NOMO-1 treated with DMSO at 0.1 percent for 48 hours (cell line): ENCODE data around the gene ENTPD8.
"Not testable (repeated sequence)": the region's sequence is repeated elsewhere in the genome, so short reads cannot be mapped to it uniquely, and the experiment has no call there.

Experiments used
- DNase-seq: peaks from one replicate; lab custom pipeline; 2025; ENCODE audit not compliant: unreplicated experiment; lab: John Stamatoyannopoulos, UW

The ENTPD8 gene

GRCh38 chr9:137477778-137478612 is 36.8 kb upstream of the ENTPD8 start:
- DNase-seq, result no peak

DNA sequence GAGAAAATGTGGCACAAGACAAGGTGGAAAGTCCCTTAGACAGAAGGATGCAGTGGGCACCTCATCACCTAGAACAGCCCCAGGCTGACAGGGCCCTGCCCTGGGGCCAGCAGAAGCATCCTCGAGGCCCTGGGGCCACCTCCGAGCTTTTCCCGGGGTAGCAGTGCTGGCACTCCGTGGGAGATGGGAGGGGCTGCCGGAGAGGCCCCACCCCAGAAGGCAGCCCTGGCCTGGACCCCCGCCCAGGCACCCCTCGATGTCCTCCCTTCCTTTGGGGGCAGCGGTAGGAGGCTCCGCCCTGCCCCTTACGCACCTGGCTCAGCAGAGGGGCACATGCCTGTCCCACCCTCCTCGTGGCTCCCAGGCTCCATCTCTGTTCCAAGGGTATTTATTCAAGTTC is 35.7 kb upstream of the ENTPD8 start:
- DNase-seq, result no peak

DNA sequence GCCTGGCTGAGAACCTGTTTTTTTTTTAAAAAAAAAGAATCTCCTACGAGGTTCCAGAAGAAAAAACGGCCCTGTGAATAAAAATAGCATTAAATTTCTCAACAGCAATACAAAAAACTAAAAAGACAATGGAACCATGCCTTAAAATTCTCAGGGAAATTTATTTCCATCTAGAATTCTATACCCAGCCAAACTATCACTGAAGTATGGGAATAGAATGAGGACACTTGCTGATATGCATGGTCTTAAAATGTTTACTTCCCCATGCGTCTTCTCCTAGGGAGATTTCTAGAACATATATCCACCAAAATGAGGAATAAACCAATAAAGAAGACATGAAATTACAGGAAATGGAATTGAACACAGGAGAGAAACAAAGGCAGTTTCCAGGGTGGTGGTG is 34.5 kb upstream of the ENTPD8 start:
- DNase-seq, result no peak

- DNase-seq, result no peak
Measured at GRCh38 chr9:137474271-137474670, 33.1 kb upstream of the ENTPD8 start.

GRCh38 chr9:137470785-137471184 is 29.6 kb upstream of the ENTPD8 start:
- DNase-seq, result peak; percentile 35

GRCh38 chr9:137467896-137468295 is 26.7 kb upstream of the ENTPD8 start:
- no peak for DNase-seq

- DNase-seq, result no peak
Measured at GRCh38 chr9:137467161-137467581, 26.0 kb upstream of the ENTPD8 start.

GRCh38 chr9:137466389-137467085 is 25.4 kb upstream of the ENTPD8 start:
- not testable (repeated sequence) for DNase-seq

GRCh38 chr9:137465720-137466388 is 24.7 kb upstream of the ENTPD8 start:
- DNase-seq, result no peak

- no peak for DNase-seq
Measured at GRCh38 chr9:137465000-137465719, 24.0 kb upstream of the ENTPD8 start.

GRCh38 chr9:137464291-137464999 is 23.3 kb upstream of the ENTPD8 start:
- DNase-seq, result no peak

- DNase-seq, result no peak
Measured at GRCh38 chr9:137463931-137464290, 22.8 kb upstream of the ENTPD8 start.

- DNase-seq, result no peak
Measured at GRCh38 chr9:137462986-137463930, 22.1 kb upstream of the ENTPD8 start.

DNA sequence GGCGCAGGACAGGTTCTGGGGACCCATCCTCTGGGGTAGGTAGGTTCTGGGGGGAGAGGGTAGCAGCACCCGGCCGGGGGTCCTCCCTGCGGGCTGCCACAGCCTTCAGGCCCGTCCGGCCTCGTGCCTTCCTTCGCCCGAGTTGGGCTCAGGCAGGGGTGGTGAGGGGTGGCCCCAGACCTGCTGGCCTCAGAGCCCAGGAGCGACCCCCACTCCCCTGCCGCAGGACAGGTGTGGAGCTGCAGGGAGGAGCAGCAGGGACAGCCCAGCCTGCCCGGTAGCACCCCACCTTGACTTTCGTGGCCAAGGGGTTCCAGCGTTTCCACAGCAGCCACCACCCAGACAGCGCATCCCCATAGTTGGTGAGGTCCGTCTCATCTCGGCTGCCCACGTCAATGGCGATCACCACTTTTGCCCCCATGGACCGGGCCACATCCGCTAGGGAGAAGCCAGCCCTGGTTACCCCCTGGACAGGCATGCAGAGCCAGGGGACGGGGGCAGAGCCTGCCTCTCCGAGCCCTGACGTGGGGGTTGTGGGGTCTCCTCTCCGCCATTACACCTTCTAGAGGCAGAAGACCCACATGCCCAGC is 21.3 kb upstream of the ENTPD8 start:
- DNase-seq, result no peak

- DNase-seq, result peak; percentile 58
Measured at GRCh38 chr9:137461663-137462395, 20.7 kb upstream of the ENTPD8 start.

- DNase-seq, result no peak
Measured at GRCh38 chr9:137461316-137461662, 20.1 kb upstream of the ENTPD8 start.

- DNase-seq, result no peak
Measured at GRCh38 chr9:137460363-137461315, 19.5 kb upstream of the ENTPD8 start.
